Measurements from ENCODE around the gene GAGE13.
"Not testable (repeated sequence)": the region's sequence is repeated elsewhere in the genome, so short reads cannot be mapped to it uniquely, and the experiment has no call there.

Gene GAGE13

GRCh38 chrX:49331841-49332240, 459 bp downstream of the GAGE13 start:
- DNase-seq (ENCODE audit: low spot score) = not testable (repeated sequence)

DNA sequence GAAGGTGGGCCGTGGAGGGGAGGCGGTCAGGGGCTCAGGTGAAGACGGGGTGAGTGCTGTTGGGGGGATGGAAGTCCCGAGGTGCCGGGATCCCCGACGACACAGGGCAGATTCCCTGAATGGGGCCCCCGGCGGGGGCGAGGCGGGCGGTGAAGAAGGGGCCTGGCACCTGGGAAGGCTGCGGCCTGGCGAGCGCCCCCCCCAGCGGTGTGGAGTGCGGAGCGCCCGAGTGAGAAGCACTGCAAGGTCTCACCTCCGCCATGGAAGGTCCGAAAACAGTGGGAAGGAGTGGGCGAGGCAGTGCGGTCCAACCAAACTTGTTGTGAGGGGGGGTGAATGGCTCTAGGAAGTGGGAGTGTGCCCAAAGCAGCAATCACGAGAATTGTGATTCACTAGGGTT, 10.1 kb downstream of the GAGE13 start:
- not testable (repeated sequence) for DNase-seq (ENCODE audit: low spot score)

DNA sequence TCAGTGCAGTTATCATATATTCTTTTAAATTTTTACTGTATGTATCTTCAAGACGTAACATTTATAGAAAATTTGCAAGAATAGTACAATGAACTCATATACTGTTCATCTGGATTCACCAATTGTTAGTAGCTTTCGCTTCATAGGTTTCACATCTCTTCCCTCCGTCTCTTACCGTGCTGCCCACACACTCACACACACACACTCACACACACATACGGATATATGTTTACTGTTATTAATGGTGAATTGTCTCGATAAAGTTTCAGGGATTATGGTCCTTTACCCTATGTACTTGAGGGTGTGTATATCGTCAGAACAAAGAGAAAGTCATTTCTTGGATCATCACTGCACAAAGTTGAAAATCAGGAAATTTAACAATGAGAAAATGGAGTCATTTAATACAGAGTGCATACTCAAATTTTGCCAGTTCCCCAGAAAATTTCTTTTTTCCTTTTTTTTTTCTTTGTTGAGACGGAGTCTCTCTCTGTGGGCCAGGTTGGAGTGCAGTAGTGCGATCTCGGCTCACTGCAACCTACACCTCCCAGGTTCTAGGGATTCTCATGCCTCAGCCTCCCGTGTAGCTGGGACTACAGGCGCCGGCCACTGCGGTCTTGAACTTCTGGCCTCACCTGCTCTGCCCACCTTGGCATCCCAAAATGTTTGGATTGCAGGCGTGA, 13.3 kb downstream of the GAGE13 start:
- not testable (repeated sequence) for DNase-seq (ENCODE audit: low spot score)

DNA sequence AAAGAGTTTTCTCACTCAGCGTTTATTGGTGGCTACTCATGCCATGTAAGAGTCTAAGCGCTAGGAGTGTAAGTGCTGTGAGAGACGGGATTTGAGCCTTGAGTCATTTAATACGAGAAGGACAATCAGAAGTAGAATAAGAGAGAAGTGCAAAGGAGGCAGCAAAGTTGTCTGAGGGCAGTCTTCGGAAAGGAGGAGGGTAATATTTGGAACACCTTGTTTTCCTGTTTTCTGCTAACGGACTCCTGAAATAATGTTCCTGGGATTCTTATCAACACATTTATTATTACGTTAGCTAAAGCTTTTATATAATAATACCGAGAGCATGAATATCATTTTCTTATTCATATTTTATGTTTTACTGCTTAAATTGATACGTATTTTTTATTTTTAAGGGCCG, 14.0 kb downstream of the GAGE13 start:
- not testable (repeated sequence) for DNase-seq (ENCODE audit: low spot score)

DNA sequence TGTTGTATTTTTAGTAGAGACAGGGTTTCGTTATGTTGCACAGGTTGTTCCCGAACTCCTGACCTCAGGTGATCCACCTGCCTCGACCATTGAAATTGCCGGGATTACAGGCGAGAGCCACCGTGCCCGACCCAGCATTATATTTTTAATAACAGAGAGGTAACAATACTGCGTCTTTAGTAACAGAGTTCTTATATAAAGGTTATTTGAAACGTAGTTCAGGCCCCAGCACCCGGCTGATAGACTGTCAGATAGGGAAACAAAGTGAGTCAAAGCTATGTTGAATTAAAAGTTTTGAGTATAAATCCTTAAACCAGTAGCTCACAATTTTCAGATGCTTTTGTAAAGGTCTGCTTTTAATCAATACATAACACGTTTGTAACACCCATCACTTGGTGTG, 14.8 kb downstream of the GAGE13 start:
- not testable (repeated sequence) for DNase-seq (ENCODE audit: low spot score)

Data from AG08395 (cell line).